Stimulated activated CD8-positive, alpha-beta memory T cell treated with anti-CD3 and anti-CD28 coated beads, Interleukin-4, amount 100 ng/mL, for 4 hours (primary cell): Measurements from ENCODE around the gene BBS12.
A peak's percentile ranks its signal among the peaks of the same experiment; 100 is the strongest.

Experiments used
- DNase-seq, 2 donors: peaks; one replicate each; pipeline ENCODE4 v3.0.0-alpha.2; 2020; ENCODE audit warnings: low read depth in 2 of 2, low spot score in 1 of 2

BBS12 gene

GRCh38 chr4:122732329-122733026, at the start of gene BBS12:
TSS of gene BBS12 (plus strand) at chr4:122732704. CDS start at chr4:122741893, 9,189 bp downstream.
- peak; percentile 97 to 99 for DNase-seq

GRCh38 chr4:122686691-122687090, 45.8 kb upstream of the BBS12 start:
- DNase-seq, result no peak

- DNase-seq, result no peak
These were observed 44.9 kb upstream of the BBS12 start for GRCh38 chr4:122687531-122688061.

GRCh38 chr4:122688529-122689140, 43.9 kb upstream of the BBS12 start:
- no peak for DNase-seq

GRCh38 chr4:122689972-122690371, 42.5 kb upstream of the BBS12 start:
- DNase-seq, result no peak

- DNase-seq, result no peak
These were observed 40.5 kb upstream of the BBS12 start for GRCh38 chr4:122691988-122692387.

GRCh38 chr4:122692641-122693520, 39.6 kb upstream of the BBS12 start:
- DNase-seq, result no peak

GRCh38 chr4:122695226-122695625, 37.3 kb upstream of the BBS12 start:
- no peak for DNase-seq

- no peak for DNase-seq
These were observed 32.3 kb upstream of the BBS12 start for GRCh38 chr4:122700178-122700725.

GRCh38 chr4:122701061-122701460, 31.4 kb upstream of the BBS12 start:
- DNase-seq, result no peak

GRCh38 chr4:122701965-122702364, 30.5 kb upstream of the BBS12 start:
- DNase-seq, result no peak

GRCh38 chr4:122702939-122703338, 29.6 kb upstream of the BBS12 start:
- DNase-seq, result no peak

GRCh38 chr4:122703868-122704267, 28.6 kb upstream of the BBS12 start:
- DNase-seq, result no peak

GRCh38 chr4:122705009-122705408, 27.5 kb upstream of the BBS12 start:
- DNase-seq, result no peak

GRCh38 chr4:122705547-122706117, 26.9 kb upstream of the BBS12 start:
- no peak for DNase-seq

- no peak for DNase-seq
These were observed 26.0 kb upstream of the BBS12 start for GRCh38 chr4:122706511-122706910.

- no peak for DNase-seq
These were observed 25.0 kb upstream of the BBS12 start for GRCh38 chr4:122707497-122707896.

GRCh38 chr4:122709236-122709635, 23.3 kb upstream of the BBS12 start:
- no peak for DNase-seq

GRCh38 chr4:122710434-122711308, 21.8 kb upstream of the BBS12 start:
- DNase-seq, result no peak

GRCh38 chr4:122711919-122712318, 20.6 kb upstream of the BBS12 start:
- DNase-seq, result no peak
